IPS-11a (cell line): ENCODE measurements around the gene NHS.

Experiments used
- H3K4me3 ChIP-seq: one replicate; pipeline ENCODE4 v1.5.1; 2013; ENCODE audit warnings: low read depth, low read length, control low read depth

Gene NHS

DNA sequence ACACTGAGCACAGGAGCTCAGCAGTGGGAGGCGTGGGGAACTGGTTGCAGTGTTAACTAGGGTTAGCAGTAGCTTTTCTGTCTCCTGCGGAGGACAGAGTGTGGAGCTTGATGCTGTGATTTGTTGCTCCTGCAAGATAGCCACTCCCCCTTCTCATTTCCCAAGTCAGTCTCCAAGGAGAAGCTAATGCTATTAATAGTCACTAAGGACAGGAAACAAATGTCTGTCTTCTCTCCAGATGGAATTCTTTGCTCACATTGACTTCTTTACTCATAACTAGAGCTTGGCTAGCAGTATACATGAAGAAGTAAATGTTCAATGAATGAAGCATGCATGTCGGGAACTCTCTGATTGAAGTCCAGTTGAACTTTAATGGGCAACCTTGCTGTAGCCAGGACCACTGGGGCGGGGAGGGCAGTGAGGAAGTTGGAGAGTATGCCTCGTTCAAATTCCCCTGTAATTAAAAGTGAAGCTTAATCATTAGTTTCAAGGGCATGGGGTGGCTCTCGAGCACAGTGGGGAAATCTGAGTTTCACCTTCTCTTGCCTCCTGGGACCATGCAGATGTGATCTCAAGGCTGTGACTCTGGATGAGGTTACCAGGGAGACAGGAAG lies 205.6 kb downstream of the NHS start:
- no peak overlapping the region for H3K4me3 ChIP-seq

DNA sequence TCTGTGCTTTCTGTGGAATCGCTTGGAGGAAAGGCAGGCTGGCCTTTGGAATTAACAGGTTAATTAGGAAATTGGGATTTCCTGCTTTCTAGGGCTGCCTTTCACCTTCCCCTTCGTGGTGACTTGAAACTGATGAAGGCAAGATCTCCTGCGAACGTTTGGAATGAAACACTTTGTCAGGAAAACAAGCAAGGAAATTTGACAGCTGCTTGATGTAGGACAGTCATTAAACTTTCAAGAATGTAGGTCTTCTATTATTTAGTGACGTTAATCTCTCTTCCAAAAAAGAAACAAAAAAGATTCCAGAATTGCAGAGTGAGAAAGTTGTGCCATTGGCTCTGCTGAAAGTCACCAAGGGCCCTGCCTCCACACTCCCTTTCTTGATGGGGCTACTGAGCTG lies 206.6 kb downstream of the NHS start:
- H3K4me3 ChIP-seq, result no peak overlapping the region

DNA sequence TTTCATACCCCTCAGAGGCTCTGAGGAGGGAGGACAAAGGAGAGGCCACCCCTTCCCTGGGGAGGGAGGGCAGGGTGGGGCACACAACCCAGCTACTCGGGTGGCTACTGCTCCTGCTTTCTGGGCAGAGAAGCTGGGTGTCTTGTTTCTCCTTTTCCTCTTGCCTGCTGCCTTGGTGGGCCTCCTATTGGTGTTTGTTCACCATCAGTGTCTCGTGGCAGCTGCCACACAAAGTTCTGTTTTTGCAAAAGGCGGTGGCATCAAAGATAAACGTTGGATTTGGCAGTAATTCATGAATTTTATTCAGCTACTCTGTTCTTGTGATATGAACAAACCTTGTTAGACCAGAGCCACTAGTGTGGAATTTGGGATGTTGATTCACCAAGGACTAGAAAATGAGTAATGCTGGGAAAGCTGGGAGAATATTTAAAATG lies 209.3 kb downstream of the NHS start:
- no peak overlapping the region for H3K4me3 ChIP-seq

DNA sequence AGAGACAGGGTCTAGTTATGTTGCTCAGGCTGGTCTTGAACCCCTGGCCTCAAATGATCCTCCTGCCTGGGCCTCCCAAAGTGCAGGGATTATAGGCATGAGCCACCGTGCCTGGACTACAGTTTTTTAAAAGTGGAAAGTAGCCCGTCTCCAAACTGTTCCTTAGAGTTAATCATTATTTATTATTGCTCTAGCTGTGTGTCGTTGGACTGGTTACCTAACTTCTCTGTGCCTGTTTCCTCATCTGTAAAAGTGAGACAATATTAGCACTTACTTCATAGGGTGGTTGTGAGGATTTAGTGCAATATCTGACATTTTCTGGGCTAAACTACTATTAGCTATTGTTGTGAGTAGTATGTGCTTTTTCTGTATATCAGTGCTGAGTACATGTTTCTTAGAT lies 210.0 kb downstream of the NHS start:
- no peak overlapping the region for H3K4me3 ChIP-seq

DNA sequence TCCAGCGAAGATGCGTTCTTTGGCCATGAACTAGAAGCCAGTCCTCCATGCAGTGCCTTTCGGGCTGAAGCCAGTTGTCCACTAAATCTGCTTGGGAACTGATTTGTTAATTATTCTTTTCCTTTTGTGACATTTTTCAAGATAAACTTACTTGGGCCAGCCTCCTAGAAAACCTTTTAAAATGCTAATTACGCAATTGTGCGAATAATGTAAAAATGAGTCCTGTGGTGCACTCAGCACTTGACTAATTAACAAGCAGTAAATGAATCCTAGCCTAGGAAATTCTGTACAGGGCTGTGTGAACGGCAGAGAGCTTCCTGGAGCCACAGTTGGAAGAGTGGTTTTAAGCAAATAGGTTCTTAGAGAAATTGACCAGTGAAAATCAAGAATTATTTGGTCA lies 212.4 kb downstream of the NHS start:
- no peak overlapping the region for H3K4me3 ChIP-seq

DNA sequence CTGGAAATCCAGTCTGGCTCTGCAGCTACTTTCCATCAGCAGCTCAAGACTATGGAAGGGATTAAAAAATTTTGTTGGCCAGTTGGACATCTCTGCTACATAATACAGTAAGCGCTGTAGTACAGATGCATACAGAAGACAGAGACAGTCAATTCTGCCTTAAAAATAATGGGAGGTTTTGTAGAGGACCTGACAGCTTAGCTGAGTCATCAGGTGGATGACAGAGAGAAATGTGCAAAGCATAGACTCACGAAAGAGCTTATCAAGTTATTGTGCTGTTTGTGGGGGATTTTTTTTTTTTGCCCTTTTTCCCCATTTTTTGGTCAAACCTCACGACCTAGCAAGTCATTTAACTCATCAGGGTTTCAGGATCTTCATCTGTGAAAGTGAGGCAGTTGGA lies 213.3 kb downstream of the NHS start:
- no peak overlapping the region for H3K4me3 ChIP-seq

DNA sequence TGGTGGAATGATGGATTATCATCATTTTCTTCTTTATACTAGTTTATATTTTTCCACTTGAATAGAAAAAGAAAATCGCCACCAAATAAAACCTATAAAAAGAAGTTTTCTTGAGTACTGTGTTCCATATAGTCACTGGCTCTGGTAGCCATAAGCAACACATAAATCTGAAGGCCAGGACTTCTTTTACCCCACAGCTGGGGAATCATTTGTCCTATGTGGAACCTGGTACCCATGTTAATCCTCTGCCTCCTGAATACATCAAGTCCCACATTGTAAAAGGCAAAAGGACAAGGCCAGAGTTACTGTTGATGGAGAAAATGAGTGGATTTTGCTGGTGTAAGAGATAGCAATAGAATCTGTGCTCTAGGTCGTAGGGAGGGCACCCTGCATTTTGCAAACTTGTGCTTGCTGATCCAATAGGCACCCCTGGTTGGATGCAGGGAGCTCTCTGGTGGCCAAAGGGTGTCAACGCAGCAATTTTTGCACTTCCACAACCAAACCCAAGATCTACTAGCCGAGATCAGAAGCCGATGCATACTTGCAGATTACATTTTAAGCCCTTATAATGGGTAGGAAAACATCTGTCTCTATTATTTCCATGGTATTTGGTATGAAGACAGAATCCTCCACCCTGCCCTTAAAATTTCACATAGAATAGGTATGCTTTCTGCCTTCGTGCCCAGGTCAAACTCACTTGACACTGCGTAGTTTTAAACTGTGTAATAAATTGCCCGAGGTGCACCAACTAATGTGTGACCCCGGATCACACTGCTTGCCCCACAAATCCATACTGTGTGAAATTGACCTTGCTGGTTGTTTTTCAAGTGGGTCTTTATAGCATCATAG lies 216.1 kb downstream of the NHS start:
- H3K4me3 ChIP-seq, result no peak overlapping the region

DNA sequence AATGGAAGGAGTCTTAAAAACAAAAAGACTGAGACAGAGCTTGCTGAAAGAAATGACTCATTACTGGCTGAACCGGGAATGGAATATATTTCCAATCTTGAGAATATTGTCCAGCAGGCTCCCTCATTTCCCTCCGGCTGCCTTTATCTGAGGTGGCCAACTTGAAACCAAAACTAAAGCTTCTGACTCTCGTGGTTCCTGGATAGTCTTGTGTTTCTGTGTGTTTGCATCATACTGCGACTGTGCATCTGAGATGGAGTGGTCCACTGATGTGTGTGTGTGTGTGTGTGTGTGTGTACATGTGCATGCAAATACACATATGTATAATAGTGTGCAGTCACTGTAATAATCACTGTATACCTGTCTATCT lies 216.7 kb downstream of the NHS start:
- H3K4me3 ChIP-seq, result no peak overlapping the region

DNA sequence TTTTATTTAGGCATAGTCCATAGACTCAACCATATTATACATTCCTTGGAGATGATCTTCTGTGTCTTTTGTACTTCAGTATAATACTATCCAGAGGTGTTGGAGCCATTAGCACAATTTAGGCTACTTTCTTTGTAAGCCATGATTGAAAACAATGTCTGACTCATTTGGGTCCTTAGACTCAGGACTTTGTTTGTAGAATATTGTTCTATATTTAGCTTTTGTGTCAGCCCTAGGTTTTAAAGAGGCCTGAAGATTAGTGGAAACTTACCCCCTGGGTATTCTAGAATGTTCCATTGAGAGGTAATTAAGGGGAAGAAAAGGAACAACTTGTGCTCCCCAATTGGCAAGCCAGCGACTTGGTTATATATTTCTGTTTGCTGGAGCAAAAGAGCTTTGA lies 217.1 kb downstream of the NHS start:
- no peak overlapping the region for H3K4me3 ChIP-seq

DNA sequence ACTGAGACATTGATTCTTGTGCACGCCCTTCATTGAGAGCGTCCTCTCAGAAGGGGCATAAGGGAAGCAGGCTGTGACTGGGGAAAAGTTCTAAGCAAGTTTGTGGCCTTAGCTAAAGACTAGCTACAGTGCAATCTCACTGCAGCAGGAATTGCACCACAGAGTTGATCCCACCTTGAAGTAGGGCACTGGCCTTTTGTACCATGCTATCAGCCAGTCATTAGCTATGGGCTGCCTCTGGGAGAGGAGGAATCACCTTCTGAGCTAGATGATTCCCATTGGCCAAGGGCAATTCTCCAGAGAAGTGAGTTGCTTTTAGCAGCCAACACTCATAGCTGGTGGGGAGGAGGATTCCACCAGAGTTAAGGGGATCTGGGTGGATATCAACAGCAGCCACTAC lies 219.7 kb downstream of the NHS start:
- no peak overlapping the region for H3K4me3 ChIP-seq

DNA sequence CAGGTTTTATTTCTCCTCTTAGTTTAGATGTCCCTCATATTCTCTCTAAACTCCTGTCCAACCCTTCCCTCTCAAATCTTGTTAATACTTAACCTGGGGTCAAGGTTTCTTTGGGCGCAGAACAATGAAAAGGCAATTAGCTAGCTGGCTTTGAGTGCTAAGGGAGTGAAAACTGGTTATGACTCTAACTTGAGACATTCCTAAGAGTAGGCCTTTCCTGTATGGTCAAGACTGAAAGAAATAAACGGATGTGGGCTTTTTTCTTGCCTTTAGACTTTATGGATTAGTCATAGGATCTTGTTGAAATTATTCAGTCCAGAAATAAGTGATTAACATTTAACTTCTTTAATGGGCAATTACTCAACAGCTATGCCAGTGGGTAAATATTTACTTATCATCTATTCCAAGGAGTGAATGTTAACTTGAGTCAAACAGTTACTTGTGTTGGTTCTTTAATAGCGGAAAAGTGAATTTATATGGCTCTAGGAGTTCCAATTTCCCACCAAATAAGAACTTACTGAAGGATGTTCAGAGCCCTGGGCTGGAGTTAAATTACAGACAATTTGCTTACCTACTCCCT lies 220.5 kb downstream of the NHS start:
- no peak overlapping the region for H3K4me3 ChIP-seq

DNA sequence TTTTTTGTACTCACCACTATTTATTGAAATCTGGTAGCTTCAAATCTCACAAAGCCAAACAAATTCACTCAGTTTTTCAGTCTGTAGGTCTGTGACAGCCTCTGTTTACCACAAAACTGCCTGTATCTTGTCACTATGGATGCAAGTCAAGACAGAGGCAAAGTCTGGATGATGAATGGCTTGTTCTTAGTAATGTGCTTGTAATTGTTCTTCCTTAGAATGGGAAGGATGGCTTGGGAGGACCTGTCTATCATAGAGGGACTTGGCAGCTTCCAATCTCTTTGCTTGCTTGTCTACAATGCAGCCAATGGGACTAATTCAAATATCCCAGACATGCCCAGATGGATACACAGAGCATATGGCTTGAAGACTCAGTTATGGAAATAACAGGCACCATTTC lies 221.1 kb downstream of the NHS start:
- H3K4me3 ChIP-seq, result no peak overlapping the region

DNA sequence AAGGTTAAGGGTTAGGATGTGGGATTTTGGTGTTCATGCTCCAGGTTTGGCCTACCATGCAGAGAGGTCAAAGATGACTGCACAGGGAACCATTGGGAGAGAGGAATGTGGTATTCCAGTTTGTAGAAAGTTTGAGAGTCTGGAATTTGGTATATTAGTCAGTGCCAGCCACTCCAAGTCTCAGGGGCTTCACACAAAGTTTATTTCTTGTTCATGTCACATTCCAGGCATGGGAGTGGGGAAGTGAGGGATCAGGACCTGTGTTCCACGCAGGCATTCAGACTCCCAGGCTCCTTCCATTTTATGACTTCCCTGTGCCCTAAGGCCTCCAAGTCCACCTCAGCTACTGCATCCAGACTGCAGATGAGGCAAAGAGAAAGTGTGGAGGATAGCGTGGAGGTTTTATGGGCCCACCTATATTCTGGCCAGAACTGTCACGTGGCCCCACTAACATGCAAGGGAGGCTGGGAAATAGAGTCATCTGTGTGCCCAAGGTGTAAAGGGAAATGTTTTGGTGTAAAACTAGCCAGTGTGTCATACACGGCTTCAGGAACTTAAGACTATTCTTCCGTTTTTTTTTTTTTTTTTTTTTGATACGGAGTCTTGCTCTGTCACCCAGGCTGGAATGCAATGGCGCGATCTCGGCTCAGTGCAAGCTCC lies 221.7 kb downstream of the NHS start:
- H3K4me3 ChIP-seq, result no peak overlapping the region

DNA sequence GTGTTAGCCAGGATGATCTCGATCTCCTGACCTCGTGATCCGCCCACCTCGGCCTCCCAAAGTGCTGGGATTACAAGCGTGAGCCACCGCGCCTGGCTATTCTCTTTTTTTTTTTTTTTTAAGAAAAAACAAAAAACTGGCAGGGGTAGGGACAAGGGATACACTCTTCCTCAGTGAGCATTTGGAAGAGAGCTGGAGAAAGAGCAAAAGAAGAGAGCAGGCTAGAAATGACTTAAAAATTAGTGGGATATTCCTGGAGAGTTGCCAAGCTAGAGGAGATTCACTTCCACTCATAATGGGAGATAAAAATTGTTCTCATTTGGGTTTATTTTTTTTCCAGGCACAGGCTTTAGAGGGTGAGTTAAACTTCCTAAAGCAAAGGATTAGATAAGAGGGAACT lies 222.3 kb downstream of the NHS start:
- H3K4me3 ChIP-seq, result no peak overlapping the region

DNA sequence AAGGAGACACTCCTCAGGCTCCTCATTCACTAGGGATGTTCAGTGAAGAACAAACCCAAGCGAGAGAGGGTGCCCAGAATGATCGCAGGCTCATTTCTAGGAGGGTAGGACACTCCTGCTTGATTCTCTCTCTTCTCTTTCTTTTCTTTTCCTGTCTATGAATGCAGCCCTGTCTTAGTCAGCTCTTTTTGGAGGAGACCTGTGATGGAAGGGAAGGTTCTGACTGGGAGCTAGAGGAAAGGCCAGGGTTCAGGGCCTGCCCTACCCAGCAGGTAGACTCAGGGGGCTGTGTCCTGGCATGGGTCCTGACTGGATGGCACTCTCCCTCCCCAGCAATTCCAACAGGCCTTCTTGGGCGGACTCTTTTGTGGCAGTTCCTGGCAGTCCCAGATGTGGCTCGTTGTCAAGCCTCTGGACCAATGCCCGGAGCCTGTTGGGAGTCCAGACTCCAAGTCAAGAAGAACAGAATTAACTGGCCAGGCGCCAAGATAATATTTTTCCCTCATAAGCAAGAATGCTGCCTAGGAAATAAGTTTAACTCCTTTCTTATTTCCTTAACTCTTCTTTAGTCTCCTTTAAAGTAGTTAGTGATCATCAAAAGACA lies 222.9 kb downstream of the NHS start:
- no peak overlapping the region for H3K4me3 ChIP-seq

DNA sequence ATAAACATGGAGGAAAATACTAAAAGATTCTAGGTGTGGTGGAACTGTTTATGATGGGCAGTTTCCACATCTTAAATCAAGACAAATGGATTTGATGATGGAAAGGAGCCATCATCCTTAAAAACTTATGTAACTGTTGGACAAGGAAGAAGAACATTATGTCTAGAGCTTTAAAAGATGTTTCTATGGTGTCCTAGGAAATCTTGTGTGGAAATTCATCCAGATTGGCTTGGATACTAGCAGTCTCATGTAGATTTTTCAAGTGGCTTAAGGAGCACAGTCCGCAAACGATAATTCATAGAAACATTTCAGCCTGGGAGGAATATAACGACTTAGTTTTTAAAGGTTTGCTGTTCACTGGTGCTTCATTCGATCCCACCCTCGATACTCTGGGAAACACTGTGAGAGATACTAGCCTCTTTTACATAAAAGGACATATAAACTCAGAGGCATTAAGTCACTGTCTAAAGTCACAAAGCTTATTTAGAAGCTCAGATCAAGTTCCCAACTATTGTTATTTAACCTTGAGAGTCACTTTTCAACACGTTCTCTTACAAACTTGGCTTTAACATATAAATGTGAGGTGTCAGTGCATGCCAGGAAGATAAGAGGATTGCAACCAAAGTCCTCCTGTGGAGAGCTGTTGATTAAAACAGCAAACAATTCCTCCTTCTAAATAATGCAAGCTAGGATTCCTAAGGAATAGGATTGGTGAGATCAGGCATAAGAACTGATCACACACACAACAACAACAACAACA lies 226.6 kb downstream of the NHS start:
- H3K4me3 ChIP-seq, result no peak overlapping the region

DNA sequence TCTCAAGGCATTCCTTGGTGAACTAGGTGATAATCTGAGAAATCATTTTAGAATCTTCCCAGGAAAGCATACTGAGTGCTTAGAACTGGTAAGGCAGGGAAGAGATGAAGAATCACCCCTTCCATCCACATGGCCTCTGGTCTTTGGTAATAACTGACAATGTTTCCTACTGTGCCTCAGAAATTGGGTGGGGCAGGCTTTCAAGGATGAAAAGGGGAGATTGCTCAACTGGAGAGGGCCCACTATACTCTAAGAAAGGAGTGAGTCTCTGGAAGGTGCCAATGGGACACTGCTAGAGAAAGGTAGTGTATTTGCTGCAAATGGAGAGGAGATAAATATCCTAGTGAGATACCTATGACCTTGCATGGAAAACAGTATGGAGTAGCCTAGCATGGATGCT lies 227.2 kb downstream of the NHS start:
- H3K4me3 ChIP-seq, result no peak overlapping the region

DNA sequence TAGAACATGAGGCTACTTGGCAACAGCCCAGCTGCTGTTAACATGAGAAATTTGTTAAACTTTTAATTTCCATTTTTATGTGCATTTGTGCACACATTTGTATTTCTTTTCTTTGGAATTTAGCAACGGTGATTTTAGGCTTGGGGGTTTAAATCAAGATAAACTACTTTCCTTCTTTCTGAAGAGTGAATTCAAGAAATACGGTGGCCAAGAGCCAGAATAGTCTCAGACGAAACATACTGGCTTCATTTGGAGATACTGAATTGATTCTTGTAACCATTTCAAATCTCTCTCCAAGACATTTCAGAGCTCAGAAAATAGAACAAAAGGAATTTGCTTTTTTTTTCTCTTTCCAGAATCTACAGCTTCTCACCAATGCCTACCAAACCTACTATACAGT lies 228.2 kb downstream of the NHS start:
- no peak overlapping the region for H3K4me3 ChIP-seq

DNA sequence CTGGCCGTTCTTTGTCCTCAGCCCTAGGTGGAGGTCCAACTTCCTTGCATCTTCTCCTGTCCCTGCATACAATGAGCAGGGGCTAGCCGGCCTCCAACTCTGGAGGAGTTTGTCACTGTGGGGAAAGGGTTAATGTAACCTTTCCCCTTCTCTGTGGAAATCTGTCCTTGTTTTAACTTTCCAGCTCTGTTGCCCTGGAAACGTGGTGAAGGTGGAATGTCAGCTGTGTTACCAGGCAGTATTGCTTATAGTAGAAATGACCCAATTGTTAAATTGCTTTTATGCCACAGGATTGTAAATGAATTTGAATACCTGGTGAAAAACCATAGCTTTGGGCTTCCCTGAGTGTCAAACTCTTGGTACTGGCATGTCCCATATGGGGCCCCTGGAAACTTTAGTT lies 230.7 kb downstream of the NHS start:
- H3K4me3 ChIP-seq, result no peak overlapping the region

DNA sequence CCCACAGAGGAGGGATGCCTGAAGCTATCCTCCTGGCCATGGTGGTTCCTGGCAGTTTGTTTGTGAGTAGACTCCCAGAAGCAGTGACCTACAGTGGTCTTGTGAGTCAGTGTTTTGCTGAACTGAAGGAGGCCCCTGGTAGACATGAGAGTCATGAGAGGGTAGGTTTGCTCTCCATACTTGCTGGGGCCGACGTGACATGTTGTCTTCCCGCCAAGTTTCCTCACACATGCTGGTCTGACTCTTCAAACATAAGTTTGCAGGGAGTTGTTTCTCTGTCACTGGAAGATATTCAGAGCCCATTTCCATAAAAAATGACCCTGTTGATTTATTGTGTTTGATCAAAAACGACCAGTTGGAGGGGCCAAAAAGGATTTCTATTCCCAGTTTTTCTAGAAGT lies 231.2 kb downstream of the NHS start:
- H3K4me3 ChIP-seq, result no peak overlapping the region

DNA sequence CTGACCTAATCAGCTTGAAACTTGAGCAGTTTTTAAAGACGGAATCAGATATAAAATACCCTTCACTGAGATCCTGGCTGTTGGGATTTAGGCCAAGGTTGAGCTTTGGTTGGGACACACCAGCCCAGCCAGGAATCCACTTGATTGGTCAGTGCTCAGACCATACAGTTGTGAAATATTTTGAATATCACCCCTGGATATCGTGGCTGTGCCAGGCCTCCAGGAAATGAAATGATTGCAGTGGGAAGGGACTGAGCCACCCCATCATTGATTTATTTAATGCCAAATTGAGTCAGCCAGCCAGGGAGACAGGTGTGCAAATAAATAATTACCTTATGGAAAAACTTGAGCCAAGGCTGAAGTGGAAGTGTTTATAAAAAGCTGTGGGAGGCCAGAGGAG lies 233.9 kb downstream of the NHS start:
- no peak overlapping the region for H3K4me3 ChIP-seq
